ENCODE results near the gene DCAF5. TPM values are rescaled to one million over a fixed set of nuclear protein-coding genes. Genes with fewer than 3 reads are reported as not detected.
A peak's percentile ranks its signal among the peaks of the same experiment; 100 is the strongest.

DCAF5 gene
- total RNA-seq, 4 donors from 2014 or later, result 25.1 to 70.3 (median 42.7) TPM

DNA sequence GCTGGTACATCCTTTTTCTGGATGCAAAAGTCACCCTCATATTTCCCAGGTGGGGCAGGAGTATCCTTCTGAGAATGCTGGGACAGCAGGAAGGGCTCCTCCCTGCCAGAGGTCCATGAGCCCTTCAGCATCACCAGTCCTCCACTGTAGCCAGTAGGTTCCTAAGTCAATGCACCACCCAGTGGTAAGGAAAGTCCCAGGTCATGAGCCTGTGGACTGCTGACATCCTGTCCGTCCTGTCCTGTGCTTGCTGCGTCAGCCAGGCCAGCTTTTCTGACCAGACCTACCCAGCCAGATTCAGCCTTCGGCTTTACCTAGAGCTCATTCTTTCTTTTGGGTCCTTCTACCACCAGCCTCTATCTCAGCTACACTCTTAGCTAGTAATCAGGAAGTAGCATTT lies 150.8 kb downstream of the DCAF5 start:
- DNase-seq, result peak; percentile 27
- WGBS, 2 donors (ENCODE audit: low coverage in 1 of 2), result 64% methylated on average over 3 of the region's 3 CpGs; no CpG with 5 or more reads in 1 of the 2 donors
- intact Hi-C loops (cut with DNase I; ENCODE audit: low total_unique reads), result no loop called here

GRCh38 chr14:69001375-69001774 lies 151.5 kb downstream of the DCAF5 start:
- no peak for TF ChIP-seq EP300 (IDR thresholded peaks at IDR 0.05; ENCODE audit: low read depth)
- TF ChIP-seq POLR2AphosphoS5 (IDR thresholded peaks at IDR 0.05), result no peak
- TF ChIP-seq POLR2A (IDR thresholded peaks at IDR 0.05), result no peak
- TF ChIP-seq, protein P1, sequence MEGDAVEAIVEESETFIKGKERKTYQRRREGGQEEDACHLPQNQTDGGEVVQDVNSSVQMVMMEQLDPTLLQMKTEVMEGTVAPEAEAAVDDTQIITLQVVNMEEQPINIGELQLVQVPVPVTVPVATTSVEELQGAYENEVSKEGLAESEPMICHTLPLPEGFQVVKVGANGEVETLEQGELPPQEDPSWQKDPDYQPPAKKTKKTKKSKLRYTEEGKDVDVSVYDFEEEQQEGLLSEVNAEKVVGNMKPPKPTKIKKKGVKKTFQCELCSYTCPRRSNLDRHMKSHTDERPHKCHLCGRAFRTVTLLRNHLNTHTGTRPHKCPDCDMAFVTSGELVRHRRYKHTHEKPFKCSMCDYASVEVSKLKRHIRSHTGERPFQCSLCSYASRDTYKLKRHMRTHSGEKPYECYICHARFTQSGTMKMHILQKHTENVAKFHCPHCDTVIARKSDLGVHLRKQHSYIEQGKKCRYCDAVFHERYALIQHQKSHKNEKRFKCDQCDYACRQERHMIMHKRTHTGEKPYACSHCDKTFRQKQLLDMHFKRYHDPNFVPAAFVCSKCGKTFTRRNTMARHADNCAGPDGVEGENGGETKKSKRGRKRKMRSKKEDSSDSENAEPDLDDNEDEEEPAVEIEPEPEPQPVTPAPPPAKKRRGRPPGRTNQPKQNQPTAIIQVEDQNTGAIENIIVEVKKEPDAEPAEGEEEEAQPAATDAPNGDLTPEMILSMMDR (IDR thresholded peaks at IDR 0.05), result no peak
- no peak for DNase-seq
- WGBS, 2 donors (ENCODE audit: low coverage in 1 of 2), result 69% methylated on average over 2 of the region's 2 CpGs; no CpG with 5 or more reads in 1 of the 2 donors
- H3K4me1 ChIP-seq, result peaks cover 0 to 13% (median 5%) of the 10 kb centered on the region in 4 donors
- in situ Hi-C loops (cut with MboI; ENCODE audit: low pct_ligation_motif_present in 1 of 4, low pct_unique_long_range_greater_than_20kb in 1 of 4, low sequenced_read_pairs in 3 of 4), result no loop called here
- intact Hi-C loops (cut with DNase I; ENCODE audit: low total_unique reads), result no loop called here
- no peaks in the 10 kb centered on the region for H3K36me3 ChIP-seq
- no peak overlapping the region for H3K4me3 ChIP-seq
- H3K27me3 ChIP-seq, result no peaks in the 10 kb centered on the region
- H3K27ac ChIP-seq, result no peak overlapping the region
- no peaks in the 10 kb centered on the region for H3K9me3 ChIP-seq

More for the DNA sequence above, 150.8 kb downstream of the DCAF5 start:
- TF ChIP-seq POLR2AphosphoS5 (IDR thresholded peaks at IDR 0.05) (no peak), EP300 (IDR thresholded peaks at IDR 0.05; ENCODE audit: low read depth) (no peak), POLR2A (IDR thresholded peaks at IDR 0.05) (no peak)
- TF ChIP-seq, protein P1 (IDR thresholded peaks at IDR 0.05), result peak in 4 of 5 experiments; percentile 9 to 41 (median 28)
- Histone ChIP-seq H3K36me3 (no peaks in the 10 kb centered on the region), H3K4me3 (no peak overlapping the region), H3K9me3 (no peaks in the 10 kb centered on the region), H3K27ac (no peak overlapping the region), H3K4me1 (peaks cover 0 to 14% (median 5%) of the 10 kb centered on the region in 4 donors), H3K27me3 (no peaks in the 10 kb centered on the region)
- in situ Hi-C loops (cut with MboI; ENCODE audit: low pct_ligation_motif_present in 1 of 4, low pct_unique_long_range_greater_than_20kb in 1 of 4, low sequenced_read_pairs in 3 of 4), result no loop called here

Small RNA genes within 50 kb of the gene (small RNA-seq; reads per million reads assigned to genes)
- gene RF00019 (0 reads per million in 4 donors), gene RPS29P1 (0 reads per million in 4 donors)

Other genes starting within 250 kb of the DCAF5 start
- gene ACTN1, start 173.8 kb downstream of the DCAF5 start, total RNA-seq, result 100 to 1,000 TPM; 127 to 403 (median 197) TPM
- gene EXD2, start 38.4 kb upstream of the DCAF5 start, total RNA-seq, result 10 to 100 TPM; 16.5 to 33.8 (median 22.8) TPM
- gene GALNT16, start 107.0 kb upstream of the DCAF5 start, total RNA-seq, result 10 to 100 TPM in 1 of 4 donors, 1 to 10 TPM in 3; 2.5 to 11.3 (median 2.8) TPM
- gene ERH, start 245.2 kb upstream of the DCAF5 start, total RNA-seq, result 10 to 100 TPM; 11.6 to 52.7 (median 30.4) TPM
- 100 to 1,000 TPM in 1 of 4 donors, 10 to 100 TPM in 3; 24.5 to 103 (median 72.2) TPM for gene SLC39A9, start 245.6 kb upstream of the DCAF5 start, total RNA-seq

All from transverse colon (tissue), 4 donors.